Measurements from ENCODE around the gene NRTN.

DNA sequence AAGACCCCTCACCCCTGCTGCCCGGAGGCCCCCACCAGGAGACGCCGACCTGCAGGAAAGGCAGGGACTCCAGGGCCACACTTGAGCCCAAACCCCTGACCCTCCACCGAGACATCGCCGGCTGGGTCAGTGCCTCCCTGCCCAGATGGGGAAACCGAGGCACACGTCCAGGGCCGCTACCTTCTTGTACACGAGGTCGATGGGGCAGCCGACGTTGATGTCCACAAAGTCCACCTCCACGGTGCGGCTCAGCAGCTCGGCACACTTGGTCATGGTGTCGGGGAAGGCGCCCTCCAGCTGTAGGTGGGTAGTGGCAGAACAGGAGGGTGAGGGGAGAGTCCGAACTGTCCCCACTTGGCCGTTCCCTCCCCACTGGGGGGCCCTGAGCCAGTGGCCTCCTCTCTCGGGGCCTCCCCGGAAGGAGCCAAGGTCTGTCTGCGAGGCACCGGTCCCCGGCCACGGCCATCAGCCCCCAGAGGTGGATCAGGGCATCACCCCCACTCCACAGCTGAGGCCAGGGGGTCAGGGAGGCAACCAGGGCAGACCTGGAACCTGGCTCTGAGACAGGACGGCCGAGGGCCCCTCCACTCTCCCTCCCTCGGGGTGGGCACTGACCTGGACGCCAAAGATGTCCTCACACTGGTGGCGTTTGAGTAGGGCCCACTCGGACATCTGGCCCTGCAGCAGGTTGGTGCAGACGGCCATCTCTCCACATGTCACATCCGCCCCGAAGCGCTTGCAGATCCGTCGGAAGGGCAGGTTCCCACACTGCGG, 17.3 kb upstream of the NRTN start:
- TF ChIP-seq, protein P1, sequence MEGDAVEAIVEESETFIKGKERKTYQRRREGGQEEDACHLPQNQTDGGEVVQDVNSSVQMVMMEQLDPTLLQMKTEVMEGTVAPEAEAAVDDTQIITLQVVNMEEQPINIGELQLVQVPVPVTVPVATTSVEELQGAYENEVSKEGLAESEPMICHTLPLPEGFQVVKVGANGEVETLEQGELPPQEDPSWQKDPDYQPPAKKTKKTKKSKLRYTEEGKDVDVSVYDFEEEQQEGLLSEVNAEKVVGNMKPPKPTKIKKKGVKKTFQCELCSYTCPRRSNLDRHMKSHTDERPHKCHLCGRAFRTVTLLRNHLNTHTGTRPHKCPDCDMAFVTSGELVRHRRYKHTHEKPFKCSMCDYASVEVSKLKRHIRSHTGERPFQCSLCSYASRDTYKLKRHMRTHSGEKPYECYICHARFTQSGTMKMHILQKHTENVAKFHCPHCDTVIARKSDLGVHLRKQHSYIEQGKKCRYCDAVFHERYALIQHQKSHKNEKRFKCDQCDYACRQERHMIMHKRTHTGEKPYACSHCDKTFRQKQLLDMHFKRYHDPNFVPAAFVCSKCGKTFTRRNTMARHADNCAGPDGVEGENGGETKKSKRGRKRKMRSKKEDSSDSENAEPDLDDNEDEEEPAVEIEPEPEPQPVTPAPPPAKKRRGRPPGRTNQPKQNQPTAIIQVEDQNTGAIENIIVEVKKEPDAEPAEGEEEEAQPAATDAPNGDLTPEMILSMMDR (IDR thresholded peaks at IDR 0.05; ENCODE audit: low read depth, low read length, poor library complexity, severe bottlenecking), result no peak
- no peak for TF ChIP-seq EZH2phosphoT487 (IDR thresholded peaks at IDR 0.05; ENCODE audit: borderline replicate concordance, low read length)

Data from DOHH2 (cell line).